ENCODE measurements around the gene SOX18. TPM values are rescaled to one million over a fixed set of nuclear protein-coding genes. Genes with fewer than 3 reads are reported as not detected.

The SOX18 gene
- total and polyA plus RNA-seq, 2 of the 13 experiments (the other 11 are each of a cell fraction or from before 2014, with no cell fraction given) = 1.6 to 1.9 TPM

- TF ChIP-seq LBX2 (CRISPR knock-in tag; IDR thresholded peaks at IDR 0.05; ENCODE audit: borderline replicate concordance) (no peak; the same call in 1 of the 2 replicates), MEIS1 (CRISPR knock-in tag; IDR thresholded peaks at IDR 0.05; ENCODE audit: borderline replicate concordance) (no peak; the same call in 1 of the 2 replicates), SRF (IDR thresholded peaks at IDR 0.05; ENCODE audit: low read depth, low read length) (no peak), ONECUT2 (CRISPR knock-in tag; IDR thresholded peaks at IDR 0.05) (no peak), ZBTB42 (CRISPR knock-in tag; IDR thresholded peaks at IDR 0.05) (no peak), KAT8 (CRISPR knock-in tag; IDR thresholded peaks at IDR 0.05) (no peak), FLYWCH1 (CRISPR knock-in tag; IDR thresholded peaks at IDR 0.05) (no peak), IRF9 (CRISPR knock-in tag; IDR thresholded peaks at IDR 0.05; ENCODE audit: borderline replicate concordance) (no peak; the same call in 1 of the 2 replicates), NFKB2 (CRISPR knock-in tag; IDR thresholded peaks at IDR 0.05; ENCODE audit: borderline replicate concordance) (no peak), ZNF274 (CRISPR knock-in tag; IDR thresholded peaks at IDR 0.05) (peak; percentile 30), SP1 (IDR thresholded peaks at IDR 0.05) (no peak), SP1 (CRISPR knock-in tag; IDR thresholded peaks at IDR 0.05) (peak; percentile 38; the same call in 1 of the 2 replicates), ZNF549 (CRISPR knock-in tag; IDR thresholded peaks at IDR 0.05) (no peak), DDIT3 (CRISPR knock-in tag; IDR thresholded peaks at IDR 0.05) (no peak; the same call in 1 of the 2 replicates), ZNF772 (CRISPR knock-in tag; IDR thresholded peaks at IDR 0.05) (no peak; the same call in 1 of the 2 replicates), YEATS4 (CRISPR knock-in tag; IDR thresholded peaks at IDR 0.05; ENCODE audit: borderline replicate concordance) (peak; percentile 20; the same call in 1 of the 2 replicates), ARHGAP35 (CRISPR knock-in tag; IDR thresholded peaks at IDR 0.05; ENCODE audit: borderline replicate concordance) (no peak), ZNF850 (CRISPR knock-in tag; conservative IDR thresholded peaks at IDR 0.05) (no peak), DPF2 (CRISPR knock-in tag; IDR thresholded peaks at IDR 0.05; ENCODE audit: borderline replicate concordance, low read depth) (no peak), ZNF839 (CRISPR knock-in tag; IDR thresholded peaks at IDR 0.05; ENCODE audit: borderline replicate concordance) (no peak), ZBTB7A (CRISPR knock-in tag; IDR thresholded peaks at IDR 0.05) (peak; percentile 94), ETS1 (CRISPR knock-in tag; IDR thresholded peaks at IDR 0.05) (no peak), NR2F6 (IDR thresholded peaks at IDR 0.05) (peak; percentile 92), NR2F6 (CRISPR knock-in tag; IDR thresholded peaks at IDR 0.05) (peak; percentile 98), KDM3A (CRISPR knock-in tag; IDR thresholded peaks at IDR 0.05; ENCODE audit: low read depth) (0 out of 2 replicates have a peak, but pooled peaks have one; percentile 10)
- TF ChIP-seq, protein P1, sequence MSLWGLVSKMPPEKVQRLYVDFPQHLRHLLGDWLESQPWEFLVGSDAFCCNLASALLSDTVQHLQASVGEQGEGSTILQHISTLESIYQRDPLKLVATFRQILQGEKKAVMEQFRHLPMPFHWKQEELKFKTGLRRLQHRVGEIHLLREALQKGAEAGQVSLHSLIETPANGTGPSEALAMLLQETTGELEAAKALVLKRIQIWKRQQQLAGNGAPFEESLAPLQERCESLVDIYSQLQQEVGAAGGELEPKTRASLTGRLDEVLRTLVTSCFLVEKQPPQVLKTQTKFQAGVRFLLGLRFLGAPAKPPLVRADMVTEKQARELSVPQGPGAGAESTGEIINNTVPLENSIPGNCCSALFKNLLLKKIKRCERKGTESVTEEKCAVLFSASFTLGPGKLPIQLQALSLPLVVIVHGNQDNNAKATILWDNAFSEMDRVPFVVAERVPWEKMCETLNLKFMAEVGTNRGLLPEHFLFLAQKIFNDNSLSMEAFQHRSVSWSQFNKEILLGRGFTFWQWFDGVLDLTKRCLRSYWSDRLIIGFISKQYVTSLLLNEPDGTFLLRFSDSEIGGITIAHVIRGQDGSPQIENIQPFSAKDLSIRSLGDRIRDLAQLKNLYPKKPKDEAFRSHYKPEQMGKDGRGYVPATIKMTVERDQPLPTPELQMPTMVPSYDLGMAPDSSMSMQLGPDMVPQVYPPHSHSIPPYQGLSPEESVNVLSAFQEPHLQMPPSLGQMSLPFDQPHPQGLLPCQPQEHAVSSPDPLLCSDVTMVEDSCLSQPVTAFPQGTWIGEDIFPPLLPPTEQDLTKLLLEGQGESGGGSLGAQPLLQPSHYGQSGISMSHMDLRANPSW (CRISPR knock-in tag; IDR thresholded peaks at IDR 0.05; ENCODE audit: borderline replicate concordance) = no peak
Measured at GRCh38 chr20:64036346-64037198, 12.9 kb downstream of the SOX18 start (continued).

Measured in HepG2 (cell line).